ENCODE results near the gene SRCIN1.

GRCh38 chr17:38562903-38563302 lies 42.8 kb downstream of the SRCIN1 start:
- TF ChIP-seq, protein P1, sequence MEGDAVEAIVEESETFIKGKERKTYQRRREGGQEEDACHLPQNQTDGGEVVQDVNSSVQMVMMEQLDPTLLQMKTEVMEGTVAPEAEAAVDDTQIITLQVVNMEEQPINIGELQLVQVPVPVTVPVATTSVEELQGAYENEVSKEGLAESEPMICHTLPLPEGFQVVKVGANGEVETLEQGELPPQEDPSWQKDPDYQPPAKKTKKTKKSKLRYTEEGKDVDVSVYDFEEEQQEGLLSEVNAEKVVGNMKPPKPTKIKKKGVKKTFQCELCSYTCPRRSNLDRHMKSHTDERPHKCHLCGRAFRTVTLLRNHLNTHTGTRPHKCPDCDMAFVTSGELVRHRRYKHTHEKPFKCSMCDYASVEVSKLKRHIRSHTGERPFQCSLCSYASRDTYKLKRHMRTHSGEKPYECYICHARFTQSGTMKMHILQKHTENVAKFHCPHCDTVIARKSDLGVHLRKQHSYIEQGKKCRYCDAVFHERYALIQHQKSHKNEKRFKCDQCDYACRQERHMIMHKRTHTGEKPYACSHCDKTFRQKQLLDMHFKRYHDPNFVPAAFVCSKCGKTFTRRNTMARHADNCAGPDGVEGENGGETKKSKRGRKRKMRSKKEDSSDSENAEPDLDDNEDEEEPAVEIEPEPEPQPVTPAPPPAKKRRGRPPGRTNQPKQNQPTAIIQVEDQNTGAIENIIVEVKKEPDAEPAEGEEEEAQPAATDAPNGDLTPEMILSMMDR (IDR thresholded peaks at IDR 0.05) = no peak
- TF ChIP-seq POLR2A (IDR thresholded peaks at IDR 0.05) = no peak
